Vagina (tissue), 2 donors: ENCODE data around the gene MICAL3.

ENCODE experiments used
- POLR2A ChIP-seq, 2 donors: fragments of 450-650 bp; IDR thresholded peaks; one replicate each; pipeline ENCODE4 v1.6.1; 2017; ENCODE audit warnings: antibody characterized with exemption in 2 of 2, mild to moderate bottlenecking in 2 of 2, moderate library complexity in 2 of 2
- POLR2AphosphoS5 ChIP-seq, 2 donors: sonication (generic); formaldehyde crosslinking; IDR thresholded peaks; one replicate each; pipeline ENCODE4 v1.9.0; 2017; ENCODE audit warnings: antibody characterized with exemption in 2 of 2, mild to moderate bottlenecking in 2 of 2, low read depth in 1 of 2; ENCODE audit not compliant: insufficient read depth in 1 of 2
- TF ChIP-seq, protein P1 (sequence below), 3 experiments: fragments of 450-650 bp in 2 of 3; fragments of 200-600 bp in 1 of 3; sonication (generic) in 1 of 3; IDR thresholded peaks; one replicate each; pipeline ENCODE4 v1.5.1; 2017 to 2019; ENCODE audit warnings: antibody characterized with exemption in 3 of 3, mild to moderate bottlenecking in 2 of 3, moderate library complexity in 2 of 3

DNA sequence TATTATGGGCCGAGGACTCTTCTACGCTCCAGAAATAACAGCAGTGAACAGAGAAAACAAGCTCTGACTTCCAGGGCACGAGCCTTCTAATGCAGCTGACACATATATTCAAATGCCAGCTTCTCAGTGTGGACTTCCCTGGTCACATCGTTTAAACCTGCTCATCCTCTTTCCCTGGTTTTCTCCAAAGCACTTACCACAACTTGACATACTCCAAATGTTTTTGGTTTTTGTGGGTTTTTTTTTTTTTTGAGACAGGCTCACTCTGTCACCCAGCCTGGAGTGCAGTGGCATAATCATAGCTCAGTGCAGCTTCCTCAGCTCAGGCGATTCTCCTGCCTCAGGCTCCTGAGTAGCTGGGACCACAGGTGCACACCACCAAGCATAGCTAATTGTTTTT lies 105.5 kb downstream of the MICAL3 start:
- TF ChIP-seq, protein P1, sequence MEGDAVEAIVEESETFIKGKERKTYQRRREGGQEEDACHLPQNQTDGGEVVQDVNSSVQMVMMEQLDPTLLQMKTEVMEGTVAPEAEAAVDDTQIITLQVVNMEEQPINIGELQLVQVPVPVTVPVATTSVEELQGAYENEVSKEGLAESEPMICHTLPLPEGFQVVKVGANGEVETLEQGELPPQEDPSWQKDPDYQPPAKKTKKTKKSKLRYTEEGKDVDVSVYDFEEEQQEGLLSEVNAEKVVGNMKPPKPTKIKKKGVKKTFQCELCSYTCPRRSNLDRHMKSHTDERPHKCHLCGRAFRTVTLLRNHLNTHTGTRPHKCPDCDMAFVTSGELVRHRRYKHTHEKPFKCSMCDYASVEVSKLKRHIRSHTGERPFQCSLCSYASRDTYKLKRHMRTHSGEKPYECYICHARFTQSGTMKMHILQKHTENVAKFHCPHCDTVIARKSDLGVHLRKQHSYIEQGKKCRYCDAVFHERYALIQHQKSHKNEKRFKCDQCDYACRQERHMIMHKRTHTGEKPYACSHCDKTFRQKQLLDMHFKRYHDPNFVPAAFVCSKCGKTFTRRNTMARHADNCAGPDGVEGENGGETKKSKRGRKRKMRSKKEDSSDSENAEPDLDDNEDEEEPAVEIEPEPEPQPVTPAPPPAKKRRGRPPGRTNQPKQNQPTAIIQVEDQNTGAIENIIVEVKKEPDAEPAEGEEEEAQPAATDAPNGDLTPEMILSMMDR (IDR thresholded peaks at IDR 0.05) = no peak
- TF ChIP-seq POLR2AphosphoS5 (IDR thresholded peaks at IDR 0.05; ENCODE audit: insufficient read depth in 1 of 2, low read depth in 1 of 2) (no peak), POLR2A (IDR thresholded peaks at IDR 0.05) (no peak)
